GM23248 (cell line): ENCODE data around the gene MPST. TPM values are rescaled to one million over a fixed set of nuclear protein-coding genes. Genes with fewer than 3 reads are reported as not detected.

Experiments
- DNase-seq: peaks from one replicate; pipeline ENCODE4 v3.0.0-alpha.2; 2015
- H2AFZ ChIP-seq: fragments of 200-600 bp; sonication (generic); 2 replicates; pipeline ENCODE4 v1.6.1; 2016; ENCODE audit warnings: antibody characterized with exemption
- H3F3A ChIP-seq: fragments of 200-600 bp; sonication (generic); 2 replicates; pipeline ENCODE4 v1.6.1; 2016; ENCODE audit warnings: mild to moderate bottlenecking, antibody characterized with exemption, mixed run types; ENCODE audit not compliant: insufficient read depth
- H3K27ac ChIP-seq: fragments of 200-600 bp; sonication (generic); 2 replicates; pipeline ENCODE4 v1.5.1; 2016; ENCODE audit warnings: mild to moderate bottlenecking
- H3K27me3 ChIP-seq: fragments of 200-600 bp; sonication (generic); replicated peaks from 2 replicates; pipeline ENCODE4 v1.6.1; 2016; ENCODE audit warnings: mild to moderate bottlenecking; ENCODE audit not compliant: insufficient read depth
- H3K36me3 ChIP-seq: fragments of 200-600 bp; sonication (generic); 2 replicates; pipeline ENCODE4 v1.6.1; 2016; ENCODE audit warnings: low read depth, mild to moderate bottlenecking
- H3K4me1 ChIP-seq: fragments of 200-600 bp; sonication (generic); 2 replicates; pipeline ENCODE4 v1.6.1; 2016; ENCODE audit warnings: mild to moderate bottlenecking; ENCODE audit not compliant: insufficient read depth
- H3K4me2 ChIP-seq: fragments of 200-600 bp; sonication (generic); one replicate; pipeline ENCODE4 v1.6.1; 2016; ENCODE audit warnings: mild to moderate bottlenecking; ENCODE audit not compliant: unreplicated experiment
- H3K4me3 ChIP-seq: fragments of 200-600 bp; sonication (generic); 2 replicates; pipeline ENCODE4 v1.5.1; 2016; ENCODE audit warnings: mild to moderate bottlenecking
- H3K79me2 ChIP-seq: fragments of 200-600 bp; sonication (generic); 2 replicates; pipeline ENCODE4 v1.6.1; 2016; ENCODE audit warnings: mild to moderate bottlenecking; ENCODE audit not compliant: insufficient read depth
- H3K9ac ChIP-seq: fragments of 200-600 bp; sonication (generic); 2 replicates; pipeline ENCODE4 v1.6.1; 2016; ENCODE audit warnings: mild to moderate bottlenecking
- H3K9me2 ChIP-seq: fragments of 200-600 bp; sonication (generic); 2 replicates; pipeline ENCODE4 v1.6.1; 2016; ENCODE audit warnings: mixed run types, mild to moderate bottlenecking, moderate library complexity; ENCODE audit not compliant: insufficient read depth
- H3K9me3 ChIP-seq: fragments of 200-600 bp; sonication (generic); one replicate; pipeline ENCODE4 v1.6.1; 2017; ENCODE audit warnings: low read depth
- H4K20me1 ChIP-seq: fragments of 200-600 bp; sonication (generic); 2 replicates; pipeline ENCODE4 v1.6.0; 2016; ENCODE audit not compliant: insufficient read depth
- EZH2 ChIP-seq: fragments of 200-600 bp; sonication (generic); IDR thresholded peaks from 2 replicates; pipeline ENCODE4 v1.6.1; 2018; ENCODE audit warnings: antibody characterized with exemption, mild to moderate bottlenecking; ENCODE audit not compliant: insufficient read depth, poor library complexity, severe bottlenecking
- EZH2phosphoT487 ChIP-seq: fragments of 200-600 bp; sonication (generic); IDR thresholded peaks from 2 replicates; pipeline ENCODE4 v1.6.1; 2018; ENCODE audit warnings: antibody characterized with exemption, moderate library complexity, mild to moderate bottlenecking, low read depth; ENCODE audit not compliant: insufficient read depth
- WGBS, 2 experiments: methylation state at CpG; one replicate each; pipeline ENCODE4 v1.1.6; 2015 to 2017; ENCODE audit warnings: low lambda C conversion rate in 2 of 2, low coverage in 1 of 2; ENCODE audit errors: missing lambda C conversion rate in 2 of 2; 5-methylcytosine and 5-hydroxymethylcytosine counted together
- in situ Hi-C: fragments of 300-500 bp; cut with MboI; formaldehyde crosslinking; loops from 2 replicates; pipeline ENCODE4 v1.15.0; 2020
- polyA plus RNA-seq: library from polyadenylated mRNA; unstranded; fragments of >200 nt; fragmentation: Nextera tagmentation; extraction: Ambion mirVana; gene quantifications from 2 replicates; pipeline ENCODE4 v1.2.1, GENCODE V29; 2016
- total RNA-seq: library from RNA; depleted of rRNA; stranded (reverse); fragments of >200 nt; shearing (Covaris generic); gene quantifications from 2 replicates; pipeline ENCODE4 v1.2.3, GENCODE V29; 2014

MPST gene
- total and polyA plus RNA-seq, 2 experiments from 2014 or later: 48.5 to 72.0 TPM

DNA sequence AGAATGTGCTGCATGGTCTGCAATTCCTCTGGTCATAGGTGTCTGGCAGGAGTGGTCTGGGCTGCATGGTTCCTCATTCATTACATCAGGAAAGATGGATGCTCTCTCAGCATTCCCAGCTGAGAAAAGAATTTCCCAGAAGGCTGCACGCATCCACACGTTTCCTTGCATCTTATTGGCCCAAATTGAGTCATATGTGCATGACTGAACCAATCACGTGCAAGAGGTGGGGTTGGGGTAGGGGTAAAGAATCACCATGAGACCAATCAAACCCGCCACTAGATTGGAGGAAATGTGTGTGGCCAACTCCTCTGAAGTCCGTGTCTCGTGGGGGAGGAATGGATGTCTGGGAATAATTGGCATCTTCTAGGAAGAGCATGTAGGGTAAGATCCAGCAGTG, 29.1 kb upstream of the MPST start:
- Histone ChIP-seq H4K20me1 (no peaks in the 10 kb centered on the region), H3K79me2 (no peaks in the 10 kb centered on the region), H2AFZ (no peak overlapping the region), H3K9me3 (no peaks in the 10 kb centered on the region), H3F3A (no peaks in the 10 kb centered on the region), H3K36me3 (no peaks in the 10 kb centered on the region), H3K27ac (no peak overlapping the region), H3K27me3 (peaks cover 47% of the 10 kb centered on the region), H3K9ac (no peak overlapping the region), H3K9me2 (no peaks in the 10 kb centered on the region), H3K4me1 (no peaks in the 10 kb centered on the region), H3K4me3 (no peak overlapping the region), H3K4me2 (no peak overlapping the region)
- in situ Hi-C loops: no loop called here
- WGBS, 2 experiments: 43 to 51% methylated on average over 6 of the region's 6 CpGs
- TF ChIP-seq EZH2phosphoT487 (no peak), EZH2 (no peak)
- DNase-seq: no peak

GRCh38 chr22:36991206-36991605, 28.3 kb upstream of the MPST start:
- H3K36me3 ChIP-seq: no peaks in the 10 kb centered on the region
- no peaks in the 10 kb centered on the region for H3K9me2 ChIP-seq
- TF ChIP-seq EZH2 (no peak), EZH2phosphoT487 (no peak)
- H3K4me3 ChIP-seq: no peak overlapping the region
- DNase-seq: no peak
- no peak overlapping the region for H3K4me2 ChIP-seq
- H3K27me3 ChIP-seq: peaks cover 55% of the 10 kb centered on the region
- H3K9ac ChIP-seq: no peak overlapping the region
- H3K27ac ChIP-seq: no peak overlapping the region
- no peaks in the 10 kb centered on the region for H3K4me1 ChIP-seq
- H4K20me1 ChIP-seq: no peaks in the 10 kb centered on the region
- H3F3A ChIP-seq: no peaks in the 10 kb centered on the region
- H3K9me3 ChIP-seq: no peaks in the 10 kb centered on the region
- H2AFZ ChIP-seq: no peak overlapping the region
- WGBS, 2 experiments: 35 to 41% methylated on average over 5 to 6 of the region's 6 CpGs
- H3K79me2 ChIP-seq: no peaks in the 10 kb centered on the region
- in situ Hi-C loops: no loop called here

DNA sequence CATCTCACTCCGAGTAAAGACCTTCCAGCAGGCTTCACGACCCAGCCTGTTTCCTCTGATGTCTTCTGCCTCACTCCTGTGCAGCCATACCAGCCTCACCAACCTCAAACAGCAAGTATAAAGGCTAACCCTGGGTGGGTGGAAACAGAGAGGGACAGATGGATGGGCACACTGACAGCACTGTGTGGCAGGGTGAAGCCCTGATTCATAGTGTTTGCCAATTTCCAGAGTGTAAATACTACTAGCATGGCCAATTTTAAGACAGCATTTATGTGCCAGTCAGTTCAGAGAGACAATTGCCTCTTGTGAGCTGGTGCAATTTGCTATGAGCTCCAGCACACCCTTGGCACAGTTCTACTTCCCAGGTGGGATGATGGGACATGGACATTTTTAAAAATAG, 21.8 kb upstream of the MPST start:
- no peaks in the 10 kb centered on the region for H3K4me1 ChIP-seq
- H3K4me2 ChIP-seq: no peak overlapping the region
- 65 to 66% methylated on average over 2 of the region's 2 CpGs for WGBS, 2 experiments
- no peaks in the 10 kb centered on the region for H3F3A ChIP-seq
- no peaks in the 10 kb centered on the region for H3K79me2 ChIP-seq
- no peaks in the 10 kb centered on the region for H3K9me3 ChIP-seq
- H4K20me1 ChIP-seq: no peaks in the 10 kb centered on the region
- no peak overlapping the region for H2AFZ ChIP-seq
- no peak overlapping the region for H3K9ac ChIP-seq
- H3K9me2 ChIP-seq: no peaks in the 10 kb centered on the region
- no peak for DNase-seq
- no peak overlapping the region for H3K4me3 ChIP-seq
- no peaks in the 10 kb centered on the region for H3K36me3 ChIP-seq
- no peak for TF ChIP-seq EZH2
- TF ChIP-seq EZH2phosphoT487: no peak
- H3K27me3 ChIP-seq: peaks cover 16% of the 10 kb centered on the region; the same call in 1 of the 2 replicates
- H3K27ac ChIP-seq: no peak overlapping the region
- in situ Hi-C loops: no loop called here

DNA sequence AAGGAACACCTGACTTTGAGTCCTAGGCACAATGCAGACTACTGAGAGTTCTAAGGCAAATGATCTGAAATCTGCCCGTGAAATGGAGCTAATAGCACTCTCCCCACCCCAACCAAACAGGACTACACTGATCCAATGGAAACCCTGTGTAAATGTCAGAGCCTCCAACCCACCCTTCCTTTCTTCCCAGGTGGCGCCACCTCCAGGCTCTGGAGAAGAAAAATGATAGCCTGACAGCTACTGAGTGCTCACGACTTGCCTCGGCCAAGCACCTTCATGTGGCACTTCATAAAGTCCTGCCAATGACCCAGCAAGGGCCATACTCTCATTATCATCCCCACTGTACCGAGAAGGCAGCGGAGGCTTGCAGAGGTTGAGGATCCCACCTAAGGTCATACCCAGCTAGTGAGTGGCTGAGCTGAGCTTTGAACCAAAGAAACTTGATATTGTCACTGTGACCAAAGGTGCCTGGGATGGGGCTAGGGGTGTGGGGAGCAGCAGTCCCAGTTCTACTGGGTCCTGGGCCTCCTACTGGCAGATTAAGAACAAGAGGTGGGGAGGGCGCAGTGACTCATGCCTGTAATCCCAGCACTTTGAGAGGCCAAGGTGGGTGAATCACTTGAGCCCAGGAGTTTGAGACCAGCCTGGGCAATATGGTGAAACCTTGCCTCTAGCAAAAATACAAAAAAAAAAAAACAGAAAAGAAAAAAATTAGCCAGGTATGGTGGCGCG, 20.8 kb upstream of the MPST start:
- H3K4me1 ChIP-seq: no peaks in the 10 kb centered on the region
- no peaks in the 10 kb centered on the region for H3F3A ChIP-seq
- H3K79me2 ChIP-seq: no peaks in the 10 kb centered on the region
- no peaks in the 10 kb centered on the region for H3K9me3 ChIP-seq
- in situ Hi-C loops: no loop called here
- no peak overlapping the region for H3K4me2 ChIP-seq
- DNase-seq: peak; percentile 62
- H2AFZ ChIP-seq: no peak overlapping the region
- no peaks in the 10 kb centered on the region for H4K20me1 ChIP-seq
- no peak overlapping the region for H3K4me3 ChIP-seq
- peaks cover 13% of the 10 kb centered on the region; the same call in 1 of the 2 replicates for H3K27me3 ChIP-seq
- no peak for TF ChIP-seq EZH2
- no peak for TF ChIP-seq EZH2phosphoT487
- no peaks in the 10 kb centered on the region for H3K36me3 ChIP-seq
- WGBS, 2 experiments: 44 to 50% methylated on average over 9 of the region's 9 CpGs
- H3K9me2 ChIP-seq: no peaks in the 10 kb centered on the region
- H3K27ac ChIP-seq: no peak overlapping the region
- H3K9ac ChIP-seq: no peak overlapping the region

GRCh38 chr22:36999463-36999862, 20.1 kb upstream of the MPST start:
- Histone ChIP-seq H3K9me3 (no peaks in the 10 kb centered on the region), H3K36me3 (no peaks in the 10 kb centered on the region), H3K27me3 (peaks cover 11% of the 10 kb centered on the region; the same call in 1 of the 2 replicates), H3K9ac (no peak overlapping the region), H3K79me2 (no peaks in the 10 kb centered on the region), H3K4me1 (no peaks in the 10 kb centered on the region), H3F3A (no peaks in the 10 kb centered on the region), H3K27ac (no peak overlapping the region), H3K9me2 (no peaks in the 10 kb centered on the region), H4K20me1 (no peaks in the 10 kb centered on the region), H3K4me3 (no peak overlapping the region), H3K4me2 (no peak overlapping the region), H2AFZ (no peak overlapping the region)
- TF ChIP-seq EZH2phosphoT487: no peak
- TF ChIP-seq EZH2: no peak
- 95 to 98% methylated on average over 4 of the region's 4 CpGs for WGBS, 2 experiments
- no peak for DNase-seq
- in situ Hi-C loops: no loop called here
